ENCODE measurements around the gene ARFGAP3. TPM values are rescaled to one million over a fixed set of nuclear protein-coding genes. Genes with fewer than 3 reads are reported as not detected.

The ARFGAP3 gene
- total RNA-seq, 2 experiments from 2014 or later = 19.5 to 21.4 TPM

DNA sequence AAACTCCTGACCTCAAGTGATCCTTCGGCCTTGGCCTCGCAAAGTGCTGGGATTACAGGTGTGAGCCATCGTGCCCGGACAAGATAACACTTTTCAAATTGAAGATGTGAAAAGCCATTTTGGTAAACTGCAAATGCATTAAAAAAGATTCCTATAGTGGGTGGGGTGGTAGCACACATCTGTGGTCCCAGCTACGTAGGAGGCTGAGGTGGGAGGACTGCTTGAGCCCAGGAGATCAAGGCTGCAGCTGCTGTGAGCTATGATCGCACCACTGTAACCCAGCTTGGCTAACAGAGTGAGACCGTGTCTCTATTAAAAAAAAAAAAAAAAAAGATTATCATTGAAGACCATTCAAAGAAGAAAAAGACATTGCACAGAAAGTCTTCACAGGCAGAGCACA, 16.9 kb upstream of the ARFGAP3 start:
- H3K36me3 ChIP-seq (ENCODE audit: insufficient read depth, low read length) = peaks cover 64% of the 10 kb centered on the region
- intact Hi-C loops (cut with DNase I, micrococcal nuclease) = loop anchor here in 1 of 2 experiments (5.0 kb wide), 1 partner anchor 158 kb away; no protein-coding TSS in a partner anchor
- POLR2A ChIA-PET = no interaction called here

DNA sequence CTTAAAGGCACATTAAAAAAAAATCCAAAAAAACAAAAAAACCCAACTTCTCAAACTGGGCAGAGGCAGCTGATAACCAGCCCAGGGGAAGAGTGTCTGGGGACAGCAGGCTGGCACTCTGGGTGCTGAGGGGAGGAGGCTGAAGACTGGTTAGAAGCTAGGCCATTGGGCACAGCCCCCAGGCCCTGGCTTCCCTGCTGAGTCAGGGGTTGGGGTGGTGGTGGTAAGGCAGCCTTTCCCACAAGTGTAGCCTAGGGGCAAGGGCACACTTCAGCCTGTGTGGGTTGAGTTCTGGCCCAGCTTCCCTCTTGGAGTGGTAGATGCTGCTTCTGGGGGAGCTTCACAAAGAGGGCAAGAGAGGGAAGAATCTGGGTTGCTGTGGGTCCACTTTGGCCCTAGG, 16.3 kb upstream of the ARFGAP3 start:
- Histone ChIP-seq H3K4me1 (ENCODE audit: insufficient read depth, low read length) (no peaks in the 10 kb centered on the region), H3K36me3 (ENCODE audit: insufficient read depth, low read length) (peaks cover 58% of the 10 kb centered on the region), H3K4me3 (ENCODE audit: low read length) (no peak overlapping the region), H3K9me3 (ENCODE audit: control insufficient read depth in 1 of 2, insufficient read depth in 1 of 2, low read length in 2 of 2) (no peaks in the 10 kb centered on the region), H3K27me3 (ENCODE audit: control insufficient read depth in 1 of 2, insufficient read depth in 2 of 2, low read length in 2 of 2) (no peaks in the 10 kb centered on the region), H3K27ac (ENCODE audit: low read depth in 1 of 2, low read length in 2 of 2) (no peak overlapping the region)
- Mint-ChIP-seq H3K4me1 (ENCODE audit: low read depth) (no peaks in the 10 kb centered on the region), H3K4me3 (no peak overlapping the region), H3K9me3 (no peaks in the 10 kb centered on the region), H3K27ac (no peak overlapping the region), H3K36me3 (ENCODE audit: low read depth) (peaks cover 66% of the 10 kb centered on the region), H3K27me3 (no peaks in the 10 kb centered on the region)
- no peak for ATAC-seq (ENCODE audit: poor library complexity)
- intact Hi-C loops (cut with DNase I, micrococcal nuclease) = loop anchor here in 1 of 2 experiments (5.0 kb wide), 1 partner anchor 159 kb away; no protein-coding TSS in a partner anchor
- ChIA-PET CTCF (no interaction called here), POLR2A (no interaction called here)
- DNase-seq = no peak
- TF ChIP-seq CTCF (IDR thresholded peaks at IDR 0.05) = no peak

More for the DNA sequence above, 16.9 kb upstream of the ARFGAP3 start:
- Histone ChIP-seq H3K4me1 (ENCODE audit: insufficient read depth, low read length) (no peaks in the 10 kb centered on the region), H3K27ac (ENCODE audit: low read depth in 1 of 2, low read length in 2 of 2) (no peak overlapping the region), H3K4me3 (ENCODE audit: low read length) (no peak overlapping the region), H3K27me3 (ENCODE audit: control insufficient read depth in 1 of 2, insufficient read depth in 2 of 2, low read length in 2 of 2) (no peaks in the 10 kb centered on the region), H3K9me3 (ENCODE audit: control insufficient read depth in 1 of 2, insufficient read depth in 1 of 2, low read length in 2 of 2) (no peaks in the 10 kb centered on the region)
- ATAC-seq (ENCODE audit: poor library complexity) = no peak
- Mint-ChIP-seq H3K27ac (no peak overlapping the region), H3K4me3 (no peak overlapping the region), H3K36me3 (ENCODE audit: low read depth) (peaks cover 72% of the 10 kb centered on the region), H3K4me1 (ENCODE audit: low read depth) (no peaks in the 10 kb centered on the region), H3K27me3 (no peaks in the 10 kb centered on the region), H3K9me3 (no peaks in the 10 kb centered on the region)
- DNase-seq = no peak
- no peak for TF ChIP-seq CTCF (IDR thresholded peaks at IDR 0.05)
- CTCF ChIA-PET = no interaction called here

GRCh38 chr22:42872821-42873220, 15.7 kb upstream of the ARFGAP3 start:
- Histone ChIP-seq H3K4me3 (ENCODE audit: low read length) (no peak overlapping the region), H3K27ac (ENCODE audit: low read depth in 1 of 2, low read length in 2 of 2) (no peak overlapping the region), H3K9me3 (ENCODE audit: control insufficient read depth in 1 of 2, insufficient read depth in 1 of 2, low read length in 2 of 2) (no peaks in the 10 kb centered on the region), H3K36me3 (ENCODE audit: insufficient read depth, low read length) (peaks cover 54% of the 10 kb centered on the region), H3K4me1 (ENCODE audit: insufficient read depth, low read length) (no peaks in the 10 kb centered on the region), H3K27me3 (ENCODE audit: control insufficient read depth in 1 of 2, insufficient read depth in 2 of 2, low read length in 2 of 2) (no peaks in the 10 kb centered on the region)
- ATAC-seq (ENCODE audit: poor library complexity) (no peak), DNase-seq (no peak)
- no peak for TF ChIP-seq CTCF (IDR thresholded peaks at IDR 0.05)
- Mint-ChIP-seq H3K4me3 (no peak overlapping the region), H3K4me1 (ENCODE audit: low read depth) (no peaks in the 10 kb centered on the region), H3K36me3 (ENCODE audit: low read depth) (peaks cover 63% of the 10 kb centered on the region), H3K27me3 (no peaks in the 10 kb centered on the region), H3K27ac (no peak overlapping the region), H3K9me3 (no peaks in the 10 kb centered on the region)
- intact Hi-C loops (cut with DNase I, micrococcal nuclease) = loop anchor here in 1 of 2 experiments (5.0 kb wide), 1 partner anchor 159 kb away; no protein-coding TSS in a partner anchor
- ChIA-PET CTCF (no interaction called here), POLR2A (no interaction called here)
